Effector CD4-positive, alpha-beta T cell (primary cell): Measurements from ENCODE around the gene RELT.
A peak's percentile ranks its signal among the peaks of the same experiment; 100 is the strongest.

Experiments used
- DNase-seq: peaks from one replicate; pipeline ENCODE4 v3.0.0-alpha.2; 2020

The RELT gene

DNA sequence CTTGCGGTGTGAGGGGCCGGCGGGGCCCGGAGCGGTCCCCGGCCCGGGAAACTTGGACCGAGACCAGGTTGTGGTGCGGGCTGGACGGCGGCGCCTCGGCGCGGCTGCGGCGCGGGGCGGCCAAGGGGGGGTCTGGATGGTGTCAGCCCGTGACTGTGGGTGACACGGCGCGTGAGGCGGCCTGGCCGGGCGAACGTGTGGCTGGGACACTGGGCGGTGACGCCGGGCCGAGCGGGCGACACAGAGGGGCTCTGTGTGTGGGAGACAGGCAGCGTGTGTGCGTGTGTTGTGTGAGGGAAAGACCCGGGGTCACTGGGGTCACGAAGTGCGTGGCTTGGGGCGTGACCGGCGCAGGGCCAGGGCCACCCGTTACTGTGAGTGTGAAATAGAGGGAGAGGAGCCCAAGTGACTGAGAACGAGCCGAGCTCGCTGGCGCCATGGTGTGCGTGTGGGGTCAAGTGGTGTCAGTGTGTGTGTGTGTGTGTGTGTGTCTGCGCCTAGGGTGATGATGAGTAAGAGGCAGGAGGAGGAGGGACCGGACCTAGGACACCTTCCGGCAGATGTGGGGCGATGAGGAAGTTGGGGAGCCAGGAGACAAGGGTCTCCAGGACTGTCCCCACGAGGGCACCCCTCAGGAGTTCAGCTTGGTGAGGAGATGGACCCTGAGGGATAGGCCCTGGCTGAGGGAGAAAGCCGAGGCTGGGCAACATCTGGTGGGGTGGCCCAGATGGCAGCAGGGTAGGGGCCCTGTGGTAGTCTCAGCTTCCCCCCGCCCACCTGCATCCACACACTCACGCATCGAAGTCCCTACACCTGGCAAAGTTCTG lies 817 bp downstream of the RELT start:
- peak; percentile 48 for DNase-seq

DNA sequence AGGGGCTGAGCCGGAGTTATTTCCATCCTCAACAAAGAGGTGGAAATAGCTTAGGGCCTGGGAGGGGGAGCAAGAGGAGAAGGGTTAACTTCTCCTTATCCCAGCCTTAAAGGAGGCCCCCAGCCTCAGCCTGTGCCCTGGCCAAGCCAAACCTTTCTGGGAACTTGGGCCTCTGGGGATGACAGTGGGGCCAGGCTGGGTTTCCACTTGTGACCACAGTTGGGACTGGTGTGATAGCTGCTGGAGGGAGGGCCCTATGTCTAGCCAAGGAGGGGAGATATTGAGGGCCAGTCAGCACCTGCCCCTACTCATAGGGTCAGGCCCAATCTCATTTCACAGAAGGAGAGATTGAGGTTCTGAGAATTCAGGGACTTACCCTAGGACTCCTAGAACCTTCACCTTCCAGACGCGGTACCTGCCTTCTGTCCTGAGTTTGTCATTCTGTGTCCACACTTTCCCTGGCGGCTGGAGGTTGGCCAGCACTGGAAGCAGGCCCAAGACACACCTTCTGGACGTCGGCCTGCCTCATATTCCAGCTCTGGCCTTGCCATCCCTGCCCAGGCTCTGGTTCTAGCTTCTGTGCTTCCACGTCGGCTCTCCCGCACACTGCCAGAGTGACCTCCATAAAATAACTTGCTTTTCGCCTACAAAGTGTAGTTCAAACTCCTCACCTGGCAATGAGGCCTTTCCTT lies 3.1 kb downstream of the RELT start:
- no peak for DNase-seq

DNA sequence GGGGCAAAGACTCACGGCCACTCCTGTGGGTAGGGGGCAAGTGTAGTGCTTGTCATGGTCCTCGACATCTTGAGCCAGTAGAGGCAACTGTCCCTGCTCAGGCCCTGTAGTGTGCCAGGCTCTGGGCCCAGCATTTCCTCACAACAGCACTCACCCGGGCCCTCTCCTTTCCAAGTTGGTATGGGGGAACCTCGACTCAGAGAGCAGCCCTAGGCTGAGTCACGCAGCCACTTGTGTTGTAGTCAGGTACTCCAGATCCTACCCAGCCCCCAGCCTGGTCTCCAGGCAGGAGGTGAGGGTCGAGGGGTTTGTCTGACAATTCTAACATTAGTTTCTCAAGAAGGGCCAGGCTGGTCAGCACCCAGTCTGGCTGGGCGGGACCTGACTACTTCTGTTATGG lies 4.1 kb downstream of the RELT start:
- no peak for DNase-seq

DNA sequence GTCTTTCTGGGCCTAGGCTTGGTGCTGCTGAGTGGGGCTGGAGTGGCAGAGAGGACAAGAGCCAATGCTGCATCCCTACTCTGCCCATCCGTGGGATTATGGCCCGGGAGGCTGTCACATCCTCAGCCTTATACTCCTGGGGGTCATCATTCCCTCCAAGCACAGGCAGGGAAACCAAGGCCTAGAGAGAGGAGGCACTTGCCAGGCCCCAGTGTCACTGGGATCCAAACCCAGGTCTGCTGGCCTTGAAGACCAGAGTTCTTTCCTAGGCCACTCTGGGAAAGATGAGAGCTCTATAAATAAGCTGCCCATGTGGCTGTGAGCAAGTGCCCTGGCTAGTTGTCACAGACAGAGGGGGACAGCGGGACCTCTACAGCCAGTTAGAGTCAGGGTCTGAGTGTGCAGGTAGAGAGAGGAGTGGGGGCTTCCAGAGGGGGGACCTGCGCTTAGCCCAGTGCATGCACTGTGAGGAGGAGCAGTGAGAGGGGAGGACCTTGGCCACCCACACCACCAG lies 4.8 kb downstream of the RELT start:
- DNase-seq = no peak

DNA sequence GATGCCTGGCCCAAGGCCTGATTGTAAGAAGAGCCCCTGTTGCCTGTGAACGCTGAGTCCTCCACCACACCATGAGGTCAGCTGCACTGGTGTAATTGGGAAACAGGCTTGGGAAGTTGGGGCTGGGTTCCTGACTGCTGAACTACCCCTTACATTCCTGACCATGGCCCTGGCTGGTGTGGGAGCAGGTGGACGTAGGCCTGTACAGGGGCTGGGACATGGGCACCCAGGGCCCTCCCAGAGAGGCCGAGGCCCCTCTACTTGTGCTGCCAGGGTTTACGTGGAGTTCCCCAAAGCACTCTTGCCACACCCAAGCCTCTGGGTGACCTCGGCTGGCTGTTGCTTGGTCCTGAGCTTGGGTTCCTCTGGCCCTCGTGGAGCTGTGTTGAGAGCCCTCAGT lies 5.4 kb downstream of the RELT start:
- no peak for DNase-seq

DNA sequence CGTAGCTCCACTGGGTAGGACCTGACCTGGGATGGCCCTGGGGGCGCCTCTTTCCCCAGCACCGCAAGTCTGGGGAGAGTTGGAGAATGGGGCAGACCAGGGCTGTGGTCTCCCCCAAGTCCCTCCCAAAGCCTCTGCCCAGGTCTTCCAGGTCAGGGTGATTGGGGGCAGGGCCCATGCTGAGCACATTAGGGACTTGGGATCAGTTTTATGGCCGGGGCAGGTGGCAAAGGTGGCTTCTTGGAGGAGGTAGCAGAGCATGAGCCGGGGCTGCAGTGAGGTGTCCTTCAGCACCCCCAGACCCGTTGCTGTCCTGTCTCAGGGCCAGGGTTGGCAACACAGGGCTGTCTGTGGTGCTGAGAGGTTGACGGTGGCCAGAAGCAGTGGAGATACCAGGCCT lies 6.0 kb downstream of the RELT start:
- DNase-seq = no peak

DNA sequence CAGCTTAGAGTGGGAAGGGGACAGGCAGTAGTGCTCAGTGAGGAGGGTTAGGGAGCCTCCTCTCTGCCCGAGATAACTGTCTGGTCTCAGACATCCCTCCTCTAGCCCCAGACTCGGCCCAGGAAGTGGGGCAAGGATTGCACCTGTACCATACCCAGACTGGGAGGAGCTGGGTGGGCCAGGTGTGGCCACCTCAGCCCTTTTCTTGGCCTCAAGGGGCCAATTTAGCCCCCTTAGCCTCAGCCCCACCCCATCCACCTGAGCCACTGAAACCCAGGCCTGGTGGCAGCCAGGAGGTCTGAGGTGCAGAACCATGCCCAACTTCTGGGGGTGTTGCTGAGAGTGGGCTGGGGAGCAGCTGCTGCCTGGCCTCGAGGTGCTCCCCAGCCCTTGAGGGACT lies 6.5 kb downstream of the RELT start:
- no peak for DNase-seq

DNA sequence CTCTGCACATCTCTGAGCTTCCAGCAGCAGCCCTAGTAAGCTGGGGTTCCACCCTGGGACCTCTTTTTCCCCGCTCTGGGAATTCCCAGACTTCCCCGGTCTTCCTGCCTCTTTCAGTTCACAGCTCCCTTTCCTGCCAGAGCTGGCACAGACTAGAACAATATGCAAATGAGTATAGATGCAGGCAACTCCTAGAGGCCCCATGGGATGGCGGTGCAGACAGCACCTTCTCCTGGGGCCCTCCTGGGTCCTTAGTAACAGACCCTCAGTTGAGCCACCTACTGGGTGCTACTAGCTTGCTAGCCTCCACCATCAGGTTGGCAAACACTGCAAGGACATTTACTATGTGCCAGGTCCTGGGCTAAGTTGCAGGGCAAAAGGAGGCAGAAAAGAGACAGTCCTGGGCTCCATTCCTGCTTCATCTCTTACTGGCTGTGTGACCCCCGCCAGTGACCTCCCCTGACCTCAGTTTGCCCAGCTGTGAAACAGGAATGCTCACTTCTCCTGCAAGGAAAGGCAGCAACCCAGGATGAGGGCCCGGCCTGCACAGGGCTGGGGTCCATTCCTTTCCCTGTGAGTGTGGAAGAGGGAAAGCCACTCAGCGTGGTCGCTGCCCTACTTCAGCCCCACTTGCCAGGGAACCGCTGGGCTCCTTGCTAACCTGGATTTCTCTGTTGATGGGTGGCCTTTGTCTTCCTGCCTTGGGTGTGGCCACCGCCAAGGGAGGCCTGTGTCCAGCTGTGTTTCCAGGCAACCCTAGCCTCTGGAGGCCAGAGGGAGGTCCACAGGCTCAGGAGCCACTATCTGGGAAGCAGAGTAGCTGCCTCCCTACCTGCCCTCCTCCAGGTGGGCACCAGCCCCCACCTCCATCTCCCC lies 7.3 kb downstream of the RELT start:
- DNase-seq = no peak

DNA sequence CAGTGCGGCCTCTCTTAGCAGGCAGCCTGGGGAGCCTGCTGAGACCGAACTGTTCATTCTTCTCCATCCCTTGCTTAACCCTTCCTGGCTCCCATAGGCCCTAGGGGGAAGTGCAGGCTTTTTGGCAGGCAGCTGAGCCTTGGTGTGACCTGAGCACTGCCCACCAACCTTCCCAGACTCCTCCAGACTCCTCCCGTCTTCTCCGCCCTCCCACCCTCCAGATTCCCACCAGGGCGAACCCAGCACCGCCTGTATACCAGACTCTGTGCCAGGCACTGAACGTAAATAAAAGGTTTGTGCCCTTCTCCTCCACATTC lies 7.9 kb downstream of the RELT start:
- DNase-seq = no peak

DNA sequence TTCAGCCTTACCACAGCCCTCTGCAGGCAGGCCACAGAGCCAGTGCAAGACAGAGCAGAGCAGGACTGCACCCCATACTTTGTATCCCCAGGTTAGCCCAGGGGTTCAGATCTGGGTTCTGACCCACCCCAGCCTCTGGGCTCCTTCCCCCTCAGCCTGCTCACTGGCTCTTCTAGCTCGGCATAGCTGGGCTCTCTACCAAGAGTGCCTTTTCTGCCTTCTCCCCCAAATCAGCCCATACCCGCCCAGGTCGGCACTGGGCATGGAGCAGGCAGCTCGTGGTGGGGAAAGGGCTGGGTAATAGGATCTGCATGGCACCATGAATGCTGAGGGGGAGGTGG lies 8.3 kb downstream of the RELT start:
- no peak for DNase-seq

DNA sequence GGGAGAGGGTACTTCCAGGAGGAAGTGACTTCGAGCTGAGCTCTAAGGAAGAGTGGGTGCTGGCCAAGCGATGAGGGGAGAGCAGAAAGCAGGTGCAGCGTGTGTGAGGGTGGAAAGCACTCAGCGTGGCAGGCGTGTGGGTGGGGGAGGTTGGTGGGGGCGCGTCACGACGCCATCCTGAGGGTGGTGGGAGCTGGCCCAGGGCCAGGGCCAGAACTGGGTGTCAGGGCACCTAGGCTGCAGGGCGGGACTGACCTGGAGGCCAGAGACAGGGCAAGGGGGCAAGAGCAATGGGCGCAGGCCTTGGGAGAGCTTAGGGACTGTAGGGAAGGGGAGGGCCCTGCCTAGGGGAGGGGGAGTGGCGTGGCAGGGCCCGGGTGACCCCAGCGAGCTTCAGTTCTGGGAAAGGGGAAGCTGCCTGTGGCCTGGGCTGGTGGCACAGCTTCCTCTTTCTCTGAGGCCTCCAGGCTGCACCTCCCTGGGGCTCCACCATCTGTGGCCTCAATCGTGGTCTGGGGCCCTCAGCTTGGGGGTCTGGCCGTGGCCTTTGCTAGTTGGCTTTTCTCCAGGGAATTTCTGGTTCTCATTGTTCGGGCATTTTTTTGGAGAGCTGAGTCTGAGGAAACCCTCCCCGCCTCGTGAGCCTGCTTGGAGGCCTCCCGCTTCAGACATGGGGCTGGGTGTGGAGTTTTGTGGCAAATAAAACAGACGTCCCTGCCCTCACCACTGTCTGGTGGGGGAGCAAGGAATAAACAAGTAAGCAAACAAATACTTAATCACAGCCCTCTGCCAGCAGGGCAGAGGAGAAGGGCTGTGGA lies 8.9 kb downstream of the RELT start:
- no peak for DNase-seq

DNA sequence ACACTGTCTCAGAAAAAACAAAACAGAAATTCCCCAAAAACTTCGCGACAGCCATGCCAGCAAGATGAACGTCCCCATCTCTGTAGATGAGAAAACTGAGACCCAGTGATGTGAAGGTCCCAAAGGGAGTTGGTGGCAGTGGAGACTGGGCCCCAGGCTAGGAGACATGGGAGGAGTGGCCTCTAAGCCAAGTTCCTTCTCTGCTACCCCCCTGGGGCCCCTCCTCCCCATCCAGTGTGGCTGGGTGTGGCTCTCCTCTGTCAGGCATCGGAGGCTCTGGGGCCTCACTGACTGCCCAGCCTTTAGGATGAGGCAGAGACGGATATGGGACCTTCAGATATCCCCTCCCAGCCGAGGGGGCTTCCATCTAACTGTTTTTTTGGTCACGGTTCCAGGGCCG lies 9.8 kb downstream of the RELT start:
- DNase-seq = no peak

DNA sequence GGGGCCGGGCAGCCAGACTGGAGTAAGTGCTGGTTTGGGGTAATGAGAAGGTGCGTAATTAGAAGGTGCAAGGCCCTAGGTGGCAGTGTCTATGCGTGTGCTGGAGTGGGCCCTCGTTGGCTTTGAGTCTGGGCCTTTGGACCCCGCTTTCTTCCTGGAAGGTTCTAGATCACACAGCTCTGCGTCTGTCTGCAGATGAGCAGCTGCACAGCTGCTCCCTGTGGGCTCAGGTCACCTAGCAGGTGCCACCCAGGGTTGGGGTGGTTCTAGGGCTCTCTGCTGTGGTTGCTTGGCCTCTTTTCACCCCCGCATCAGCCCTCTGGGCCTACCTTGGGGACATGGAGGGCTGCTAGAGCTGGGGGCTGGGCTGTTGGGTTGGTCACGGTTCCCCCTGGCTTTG lies 10.3 kb downstream of the RELT start:
- no peak for DNase-seq

DNA sequence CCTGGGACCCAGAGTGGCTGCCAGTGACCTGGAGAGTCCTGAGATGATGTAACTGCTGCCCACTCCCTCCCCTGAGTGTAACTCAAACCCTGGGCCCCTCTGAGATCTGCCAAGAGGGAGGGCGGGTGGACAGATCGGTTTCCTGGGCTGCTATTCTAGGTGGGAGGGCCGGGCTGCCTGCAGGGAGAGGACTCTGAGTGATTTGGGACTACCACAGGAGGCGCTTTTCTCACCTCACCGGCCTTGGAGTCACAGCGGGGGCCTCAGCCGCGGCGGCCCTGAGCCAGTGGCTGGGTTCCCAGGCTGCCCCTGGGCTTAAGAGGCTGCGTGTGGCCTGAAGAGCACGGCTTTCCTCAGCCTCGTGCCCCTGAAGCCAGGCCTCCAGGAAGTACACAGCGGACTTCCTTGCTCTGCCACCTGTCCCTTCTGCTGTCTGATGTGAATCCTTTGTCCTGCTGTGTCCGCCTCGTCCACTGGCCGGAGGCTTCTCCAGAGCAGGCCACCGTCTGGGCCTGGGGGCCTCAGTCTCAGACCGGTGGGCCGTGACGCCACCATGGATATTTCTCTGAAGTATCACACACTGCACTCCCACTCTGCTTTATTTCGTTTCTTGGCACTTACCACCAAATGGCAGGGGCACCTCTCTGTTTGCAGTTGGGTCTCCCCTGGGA lies 11.5 kb downstream of the RELT start:
- DNase-seq = no peak

DNA sequence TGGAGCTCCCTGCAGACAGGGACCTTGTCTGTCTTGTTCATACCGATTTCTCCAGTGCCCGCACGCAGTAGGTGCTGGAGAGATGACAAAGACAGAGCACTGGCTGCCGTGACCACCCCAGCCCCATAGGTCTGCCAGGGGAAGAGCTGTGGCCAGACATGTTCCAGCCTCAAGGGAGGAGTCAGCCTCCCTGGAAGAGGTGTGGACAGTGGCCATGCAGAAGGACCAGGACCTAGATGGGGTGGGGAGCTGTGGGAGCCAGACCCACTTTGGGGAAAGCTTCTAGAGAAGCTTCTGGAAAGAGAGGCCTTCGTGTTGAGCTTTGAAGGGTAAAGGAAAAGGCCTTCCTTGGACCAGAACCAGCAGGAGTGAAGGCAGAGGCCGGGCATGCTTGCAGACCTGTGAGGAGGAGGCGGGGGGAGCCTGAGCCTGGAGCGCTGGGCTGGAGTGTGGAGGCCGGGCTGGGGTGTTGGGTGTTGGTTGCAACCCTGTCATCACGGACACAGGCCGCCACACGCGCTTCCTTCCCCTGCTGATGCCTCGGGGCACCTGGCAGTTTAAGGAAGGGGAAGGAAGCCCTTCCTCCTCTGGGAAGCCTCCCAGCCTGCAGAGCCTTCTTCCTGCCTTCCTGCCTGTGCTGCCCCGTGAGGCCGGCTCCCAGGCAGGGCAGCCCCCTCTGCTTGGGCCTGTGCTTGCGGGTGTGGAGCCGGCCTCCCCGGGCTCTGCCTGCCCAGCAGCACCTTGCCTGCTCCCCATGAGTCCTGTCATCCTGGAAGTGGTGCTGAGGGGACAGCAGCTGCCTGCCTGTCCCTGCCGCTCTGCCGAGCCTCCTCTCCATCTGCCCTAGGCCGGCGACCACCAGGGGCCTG lies 12.3 kb downstream of the RELT start:
- no peak for DNase-seq

DNA sequence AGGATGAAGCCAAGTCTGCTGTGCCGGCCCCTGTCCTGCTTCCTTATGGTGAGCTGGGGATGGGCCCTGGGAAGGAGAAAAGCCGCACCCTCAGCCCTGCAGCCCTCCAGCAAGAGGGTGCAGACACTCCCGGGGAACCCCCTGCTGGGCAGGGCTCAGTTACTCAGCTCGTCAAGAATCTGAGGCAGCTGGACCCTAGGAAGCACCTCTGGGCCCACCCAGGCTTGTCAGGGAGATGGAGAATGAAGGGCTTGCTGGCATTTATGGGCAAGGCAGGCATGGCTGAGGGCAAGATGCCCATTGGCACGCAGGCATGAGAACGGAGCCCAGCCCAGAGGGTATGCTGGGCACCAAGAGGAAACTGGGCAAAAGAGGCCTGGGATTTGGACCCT lies 12.9 kb downstream of the RELT start:
- no peak for DNase-seq

DNA sequence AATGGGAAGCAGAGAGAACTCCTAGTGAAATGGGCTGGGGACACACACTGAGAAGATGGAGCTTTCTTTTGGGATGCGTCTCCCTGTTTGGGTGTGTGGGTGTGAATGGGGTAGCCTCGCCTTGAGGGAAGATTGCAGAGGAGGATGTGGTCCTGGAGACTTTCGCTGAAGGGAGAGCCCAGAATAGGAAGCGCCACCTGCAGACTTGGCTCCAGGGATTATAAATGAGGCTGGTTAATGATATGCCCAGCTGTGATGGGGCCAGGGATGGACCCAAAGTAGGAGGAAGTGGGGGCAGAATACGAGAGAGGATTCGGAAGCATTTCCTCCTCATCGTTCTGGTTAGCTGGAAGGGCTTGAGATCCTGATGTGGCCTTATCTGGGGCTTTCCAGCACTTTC lies 13.7 kb downstream of the RELT start:
- DNase-seq = no peak

DNA sequence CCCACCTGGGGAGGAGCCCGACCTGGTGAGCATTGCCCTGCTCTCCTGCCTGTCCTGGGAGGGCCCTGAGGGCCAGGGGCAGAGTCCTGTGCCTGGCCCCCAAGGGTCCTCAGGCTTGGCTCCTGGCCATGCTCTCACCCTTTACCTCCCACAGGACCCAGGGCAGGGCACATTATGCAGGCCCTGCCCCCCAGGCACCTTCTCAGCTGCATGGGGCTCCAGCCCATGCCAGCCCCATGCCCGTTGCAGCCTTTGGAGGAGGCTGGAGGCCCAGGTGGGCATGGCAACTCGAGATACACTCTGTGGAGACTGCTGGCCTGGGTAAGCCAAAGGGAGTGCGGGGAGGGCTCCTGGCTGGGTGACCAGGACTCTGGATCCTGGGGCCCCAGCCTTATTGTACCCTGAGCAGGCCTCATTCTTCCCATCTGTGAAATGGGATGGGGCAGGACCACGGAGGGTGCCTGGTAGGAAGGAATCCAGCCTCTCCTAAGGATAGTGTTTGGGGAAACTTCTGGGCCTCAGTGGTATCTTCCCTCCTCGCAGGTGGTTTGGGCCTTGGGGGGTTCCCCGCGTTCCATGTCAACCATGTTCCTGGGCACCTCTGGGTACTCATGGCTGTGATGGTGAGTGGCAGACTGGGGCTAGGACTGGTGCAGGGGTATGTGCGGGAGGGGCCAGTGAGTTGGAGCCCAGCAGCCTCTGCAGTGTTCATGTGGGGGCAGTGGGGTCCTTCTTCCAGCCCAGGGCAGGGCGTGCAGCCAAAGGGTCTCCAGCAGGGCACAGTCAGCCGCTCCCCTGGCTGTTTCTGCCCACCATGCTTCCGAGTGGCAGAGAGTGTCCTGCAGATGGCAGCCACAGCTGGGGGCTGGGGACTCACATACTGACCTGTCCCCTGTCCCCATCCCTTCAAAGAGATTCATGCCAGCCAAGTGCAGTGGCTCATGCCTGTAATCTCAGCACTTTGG lies 14.7 kb downstream of the RELT start:
- DNase-seq = no peak

DNA sequence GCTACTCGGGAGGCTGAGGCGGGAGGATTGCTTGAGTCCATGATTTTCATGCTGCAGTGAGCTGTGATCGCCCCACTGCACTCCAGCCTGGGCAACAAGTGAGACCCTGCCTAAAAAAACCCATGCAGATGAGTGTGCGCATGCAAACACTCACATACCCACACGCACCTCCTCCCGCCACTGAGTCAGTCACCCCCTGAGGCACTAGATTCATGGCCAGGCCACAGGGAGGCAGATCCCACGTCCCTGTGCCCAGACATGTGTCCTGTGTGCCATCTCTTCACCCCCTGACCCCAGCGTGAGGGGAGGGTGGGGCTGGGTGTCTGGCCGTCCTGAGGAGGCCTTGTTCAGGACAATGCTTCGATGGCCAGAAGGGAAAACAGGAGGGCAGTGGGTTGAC lies 15.5 kb downstream of the RELT start:
- no peak for DNase-seq
